Transverse colon (tissue), 4 donors: ENCODE data around the gene STRBP.

Experiments used
- EP300 ChIP-seq: sonication (generic); formaldehyde crosslinking; IDR thresholded peaks from one replicate; pipeline ENCODE4 v1.6.1; 2017; ENCODE audit warnings: antibody characterized with exemption, low read depth
- POLR2A ChIP-seq: fragments of 450-650 bp; IDR thresholded peaks from one replicate; pipeline ENCODE4 v1.6.1; 2016; ENCODE audit warnings: antibody characterized with exemption, mild to moderate bottlenecking, moderate library complexity
- POLR2AphosphoS5 ChIP-seq, 3 donors: sonication (generic); formaldehyde crosslinking; IDR thresholded peaks; one replicate each; pipeline ENCODE4 v1.6.1; 2016; ENCODE audit warnings: antibody characterized with exemption in 3 of 3
- TF ChIP-seq, protein P1 (sequence below), 5 experiments: fragments of 200-600 bp in 3 of 5; fragments of 450-650 bp in 2 of 5; sonication (generic) in 3 of 5; IDR thresholded peaks; 1 replicate in 2 of 5; 2 replicates in 3 of 5; pipeline ENCODE4 v1.5.1; 2016 to 2017; ENCODE audit warnings: antibody characterized with exemption in 5 of 5, inconsistent platforms in 3 of 5, mild to moderate bottlenecking in 2 of 5, moderate library complexity in 1 of 5

DNA sequence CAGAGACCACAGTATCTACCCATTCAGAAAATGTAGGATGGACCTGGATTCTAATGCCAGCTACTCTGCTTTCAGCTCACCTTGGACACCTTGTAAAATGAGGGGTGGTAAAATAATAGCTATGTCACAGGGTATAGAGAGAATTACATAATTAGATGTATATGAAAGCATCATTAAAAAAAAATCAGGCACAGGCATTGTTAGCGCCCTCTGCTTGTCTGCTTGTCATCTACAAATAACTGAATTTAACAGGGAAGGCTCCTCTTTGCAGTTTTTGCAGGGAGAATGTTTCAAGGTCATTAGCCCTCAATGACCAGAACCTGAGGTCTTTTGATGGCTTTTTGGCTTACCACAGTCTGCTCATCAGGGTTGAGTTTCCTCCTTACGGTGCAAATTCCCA is 176.9 kb downstream of the STRBP start:
- TF ChIP-seq, protein P1, sequence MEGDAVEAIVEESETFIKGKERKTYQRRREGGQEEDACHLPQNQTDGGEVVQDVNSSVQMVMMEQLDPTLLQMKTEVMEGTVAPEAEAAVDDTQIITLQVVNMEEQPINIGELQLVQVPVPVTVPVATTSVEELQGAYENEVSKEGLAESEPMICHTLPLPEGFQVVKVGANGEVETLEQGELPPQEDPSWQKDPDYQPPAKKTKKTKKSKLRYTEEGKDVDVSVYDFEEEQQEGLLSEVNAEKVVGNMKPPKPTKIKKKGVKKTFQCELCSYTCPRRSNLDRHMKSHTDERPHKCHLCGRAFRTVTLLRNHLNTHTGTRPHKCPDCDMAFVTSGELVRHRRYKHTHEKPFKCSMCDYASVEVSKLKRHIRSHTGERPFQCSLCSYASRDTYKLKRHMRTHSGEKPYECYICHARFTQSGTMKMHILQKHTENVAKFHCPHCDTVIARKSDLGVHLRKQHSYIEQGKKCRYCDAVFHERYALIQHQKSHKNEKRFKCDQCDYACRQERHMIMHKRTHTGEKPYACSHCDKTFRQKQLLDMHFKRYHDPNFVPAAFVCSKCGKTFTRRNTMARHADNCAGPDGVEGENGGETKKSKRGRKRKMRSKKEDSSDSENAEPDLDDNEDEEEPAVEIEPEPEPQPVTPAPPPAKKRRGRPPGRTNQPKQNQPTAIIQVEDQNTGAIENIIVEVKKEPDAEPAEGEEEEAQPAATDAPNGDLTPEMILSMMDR (IDR thresholded peaks at IDR 0.05): no peak
- TF ChIP-seq POLR2A (no peak), EP300 (no peak), POLR2AphosphoS5 (IDR thresholded peaks at IDR 0.05) (no peak)
